Measurements from ENCODE around the gene CPZ.

The CPZ gene

GRCh38 chr4:8595237-8596087, 2.9 kb downstream of the CPZ start:
- no peak for DNase-seq (ENCODE audit: low spot score)

- no peak for DNase-seq (ENCODE audit: low spot score)
These were observed 4.3 kb downstream of the CPZ start for GRCh38 chr4:8596891-8597290.

DNA sequence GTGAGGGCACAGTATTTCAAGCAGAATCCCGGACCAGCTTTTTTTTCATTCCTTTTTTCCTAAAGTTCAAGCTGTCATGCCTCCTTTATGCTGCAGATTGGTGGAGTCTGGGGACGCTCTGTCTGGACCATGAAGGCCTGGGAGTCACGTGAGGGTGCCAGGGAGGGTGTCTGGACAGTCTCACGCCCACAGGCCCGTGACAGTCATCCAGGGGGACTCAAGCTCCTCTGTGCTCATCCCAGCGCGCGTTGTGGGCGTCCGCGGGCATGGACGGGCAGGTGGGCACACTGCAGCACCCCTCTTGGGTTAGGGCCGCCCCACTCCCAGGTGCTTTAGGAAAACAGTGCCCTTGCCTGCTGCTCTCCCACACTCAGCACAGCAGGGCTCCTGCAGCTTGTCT, 4.8 kb downstream of the CPZ start:
- DNase-seq (ENCODE audit: low spot score) = no peak

- DNase-seq (ENCODE audit: low spot score) = no peak
These were observed 5.2 kb downstream of the CPZ start for GRCh38 chr4:8597791-8598190.

GRCh38 chr4:8598391-8599090, 6.0 kb downstream of the CPZ start:
- DNase-seq (ENCODE audit: low spot score) = no peak

DNA sequence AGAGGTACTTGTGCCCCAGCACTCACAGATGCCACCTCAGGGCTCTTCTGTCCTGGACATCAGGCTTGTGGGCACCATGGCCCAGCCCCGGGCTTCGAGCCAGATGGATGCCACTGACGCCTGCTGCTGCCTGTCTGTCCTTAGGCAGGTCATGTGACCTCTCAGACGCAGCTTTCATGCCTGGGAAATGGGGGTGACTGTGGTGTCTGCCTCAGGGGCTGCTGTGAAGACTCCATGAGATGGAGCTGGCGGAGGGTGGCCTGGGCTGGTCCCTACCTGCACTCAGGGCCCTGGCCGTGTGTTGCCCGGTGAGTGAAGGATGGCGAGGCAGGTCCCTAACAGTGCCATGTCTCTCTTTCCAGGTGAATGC, 6.5 kb downstream of the CPZ start:
- no peak for DNase-seq (ENCODE audit: low spot score)

DNA sequence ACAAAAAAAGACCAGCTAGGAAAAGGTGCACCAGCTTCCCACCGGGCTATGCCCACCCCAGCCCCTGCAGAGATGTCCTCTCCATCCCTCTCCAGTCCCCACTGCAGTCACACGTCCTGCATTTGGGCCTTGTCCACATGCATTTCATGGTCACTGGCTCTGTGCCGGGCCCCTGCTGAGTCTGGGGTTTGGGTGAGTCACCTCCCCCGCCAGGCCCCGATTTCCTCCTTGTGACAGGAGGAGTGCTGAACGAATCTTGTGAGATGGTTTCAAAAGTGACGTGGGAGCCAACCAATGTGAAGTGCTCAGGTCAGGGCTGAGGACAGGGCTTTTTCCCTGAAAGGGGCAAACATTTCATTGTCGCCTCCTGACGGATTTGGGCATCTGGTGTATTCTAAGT, 7.1 kb downstream of the CPZ start:
- DNase-seq (ENCODE audit: low spot score) = peak; percentile 85

- DNase-seq (ENCODE audit: low spot score) = no peak
These were observed 7.7 kb downstream of the CPZ start for GRCh38 chr4:8600266-8600665.

DNA sequence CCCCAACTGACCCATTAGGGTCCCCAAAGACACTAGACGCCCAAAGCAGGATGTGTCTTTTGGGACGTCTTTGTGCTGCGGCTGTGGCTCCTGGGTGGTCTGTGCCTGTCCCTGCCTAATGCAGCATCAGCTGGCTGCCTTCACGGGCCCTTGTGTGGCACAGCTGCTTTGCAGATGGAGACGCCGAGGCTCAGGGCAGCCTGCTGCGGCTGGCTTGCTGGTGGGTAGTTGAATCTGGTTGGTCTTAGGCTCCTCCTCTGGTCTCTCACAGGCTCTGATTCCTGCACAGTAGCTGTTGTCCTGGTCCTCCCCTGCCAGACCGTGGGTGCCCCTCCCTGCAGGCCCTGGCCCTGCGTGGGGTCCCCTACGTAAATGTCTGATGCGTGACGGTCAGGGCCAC, 8.1 kb downstream of the CPZ start:
- no peak for DNase-seq (ENCODE audit: low spot score)

DNA sequence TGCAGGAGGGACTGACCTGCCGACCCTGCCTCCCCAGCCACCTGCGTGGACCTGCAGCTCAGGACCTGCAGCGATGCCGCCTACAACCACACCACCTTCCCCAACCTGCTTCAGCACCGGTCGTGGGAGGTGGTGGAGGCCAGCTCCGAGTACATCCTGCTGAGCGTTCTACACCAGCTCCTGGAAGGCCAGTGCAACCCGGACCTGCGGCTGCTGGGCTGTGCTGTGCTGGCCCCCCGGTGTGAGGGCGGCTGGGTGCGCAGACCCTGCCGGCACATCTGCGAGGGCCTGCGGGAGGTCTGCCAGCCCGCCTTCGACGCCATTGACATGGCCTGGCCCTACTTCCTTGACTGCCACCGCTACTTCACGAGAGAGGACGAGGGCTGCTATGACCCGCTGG, 8.5 kb downstream of the CPZ start:
- no peak for DNase-seq (ENCODE audit: low spot score)

GRCh38 chr4:8601556-8601955, 9.0 kb downstream of the CPZ start:
- no peak for DNase-seq (ENCODE audit: low spot score)

GRCh38 chr4:8602686-8603430, 10.3 kb downstream of the CPZ start:
- no peak for DNase-seq (ENCODE audit: low spot score)

GRCh38 chr4:8603931-8604330, 11.4 kb downstream of the CPZ start:
- DNase-seq (ENCODE audit: low spot score) = no peak

GRCh38 chr4:8605289-8605688, 12.7 kb downstream of the CPZ start:
- DNase-seq (ENCODE audit: low spot score) = no peak

- DNase-seq (ENCODE audit: low spot score) = no peak
These were observed 13.9 kb downstream of the CPZ start for GRCh38 chr4:8606476-8606875.

DNA sequence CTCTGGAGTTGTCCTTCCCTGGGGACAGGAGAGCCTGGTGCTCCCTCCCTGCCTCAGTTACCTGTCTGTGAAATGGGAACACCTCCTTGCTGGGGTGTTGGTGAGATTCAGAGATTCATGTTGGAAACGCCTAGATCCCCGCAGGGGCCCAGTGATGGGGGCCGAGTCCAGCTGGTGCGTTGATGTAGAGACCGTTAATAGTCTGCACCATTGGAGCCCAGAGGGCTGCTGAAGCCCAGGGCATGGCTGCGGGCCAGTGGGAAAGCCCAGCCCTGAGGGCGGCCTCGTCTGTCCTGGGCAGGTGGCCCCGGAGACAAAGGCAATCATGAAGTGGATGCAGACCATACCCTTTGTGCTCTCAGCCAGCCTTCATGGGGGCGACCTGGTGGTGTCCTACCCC, 14.4 kb downstream of the CPZ start:
- no peak for DNase-seq (ENCODE audit: low spot score)

- peak; percentile 83 for DNase-seq (ENCODE audit: low spot score)
These were observed 15.3 kb downstream of the CPZ start for GRCh38 chr4:8607603-8608481.

DNA sequence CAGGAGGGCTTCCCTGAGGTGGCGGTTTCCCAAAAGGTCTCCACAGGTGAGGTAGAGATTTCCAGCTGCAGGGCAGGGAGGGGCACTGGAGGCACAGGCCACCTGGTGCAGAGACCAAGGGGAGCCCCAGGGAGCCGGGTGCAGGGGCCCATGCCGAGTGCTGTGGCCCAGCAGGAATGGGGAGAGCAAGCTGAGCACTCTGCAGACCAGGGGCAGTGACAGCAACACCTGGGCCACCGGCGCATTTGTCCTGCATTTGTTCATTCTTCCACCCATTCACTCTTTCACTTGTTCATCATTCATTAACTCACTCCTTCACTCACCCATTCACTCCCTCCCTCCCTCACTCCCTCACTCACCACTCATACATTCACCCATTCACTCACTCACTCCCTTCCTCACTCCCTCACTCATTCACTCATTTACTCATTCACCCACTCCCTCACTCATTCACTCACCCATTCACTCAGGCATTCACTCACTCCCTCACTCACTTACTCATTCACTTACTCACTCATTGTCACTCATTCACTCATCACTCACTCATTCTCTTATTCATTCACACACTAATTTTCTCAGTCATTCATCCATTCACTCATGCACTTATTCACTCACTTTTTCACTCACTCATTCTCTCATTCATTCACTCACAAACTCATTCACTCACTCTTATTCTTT, 16.3 kb downstream of the CPZ start:
- DNase-seq (ENCODE audit: low spot score) = no peak

DNA sequence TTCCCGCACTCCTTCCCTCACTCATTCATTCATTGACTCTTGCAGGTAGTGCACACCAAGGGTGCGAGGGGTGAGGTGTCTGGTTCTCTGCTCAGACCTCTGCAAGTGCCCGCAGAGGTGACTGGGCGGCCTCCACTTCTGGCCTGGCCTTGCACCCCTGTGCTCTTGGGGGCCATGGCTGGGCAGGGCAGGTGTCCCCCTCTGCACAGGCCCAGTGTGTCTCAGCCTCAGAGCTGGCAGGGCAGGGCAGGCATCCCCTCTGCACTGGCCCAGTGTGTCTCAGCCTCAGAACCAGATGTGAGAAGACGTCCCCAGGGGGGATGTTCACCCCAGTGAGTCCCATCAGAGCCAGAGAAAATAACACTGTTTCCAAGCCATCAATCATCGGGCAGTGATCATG, 16.8 kb downstream of the CPZ start:
- no peak for DNase-seq (ENCODE audit: low spot score)

DNA sequence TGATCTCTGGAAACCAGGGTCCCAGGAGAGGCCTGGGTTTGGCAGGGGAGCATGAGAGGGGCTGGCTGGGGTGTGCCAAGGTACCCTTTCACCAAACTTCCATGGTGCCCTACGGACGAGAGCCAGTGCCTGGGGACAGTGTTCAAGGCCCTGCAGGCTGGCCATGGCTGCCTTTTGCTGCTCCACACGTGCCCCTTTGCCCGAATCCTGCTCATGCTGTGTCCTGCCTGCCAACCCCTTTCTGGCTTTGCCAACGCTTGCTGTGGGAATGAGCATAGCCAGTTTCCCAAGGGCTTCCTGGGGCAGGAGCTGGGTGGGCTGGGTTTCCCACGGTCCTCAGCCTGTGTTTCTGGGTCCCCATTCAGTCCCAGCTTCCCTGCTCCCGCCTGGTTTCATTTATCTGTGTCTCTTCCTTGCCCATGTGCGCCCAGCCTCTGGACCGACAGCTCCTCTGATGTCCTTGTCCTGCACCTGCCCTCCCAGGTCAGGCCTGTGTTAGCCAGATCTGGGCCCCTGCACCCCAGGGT, 17.3 kb downstream of the CPZ start:
- no peak for DNase-seq (ENCODE audit: low spot score)
